GM18505 (cell line): ENCODE data around the gene TCP10L.
A peak's percentile ranks its signal among the peaks of the same experiment; 100 is the strongest.
"Not testable (repeated sequence)": the region's sequence is repeated elsewhere in the genome, so short reads cannot be mapped to it uniquely, and the experiment has no call there.

Experiments used
- ATAC-seq: cut with Tn5 transposase; IDR thresholded peaks from one replicate; pipeline ENCODE4 v1.9.1; 2021; ENCODE audit not compliant: unreplicated experiment
- POLR2A ChIP-seq: IDR thresholded peaks from 4 replicates; pipeline ENCODE4 v1.6.1; 2011; ENCODE audit warnings: borderline replicate concordance; ENCODE audit not compliant: insufficient read depth, insufficient read length; ENCODE audit errors: extremely low read depth

Gene TCP10L

GRCh38 chr21:32574946-32575925 is 10.1 kb downstream of the TCP10L start:
- no peak for ATAC-seq
- no peak for TF ChIP-seq POLR2A

GRCh38 chr21:32572574-32573420 is 12.5 kb downstream of the TCP10L start:
- no peak for ATAC-seq

GRCh38 chr21:32570456-32570855 is 14.9 kb downstream of the TCP10L start:
- no peak for ATAC-seq
- TF ChIP-seq POLR2A: no peak

More at GRCh38 chr21:32572574-32573420, 12.5 kb downstream of the TCP10L start:
- TF ChIP-seq POLR2A: no peak

GRCh38 chr21:32569261-32570230 is 15.8 kb downstream of the TCP10L start:
- TF ChIP-seq POLR2A: no peak
- ATAC-seq: peak; percentile 88

GRCh38 chr21:32567626-32568025 is 17.7 kb downstream of the TCP10L start:
- no peak for ATAC-seq
- TF ChIP-seq POLR2A: no peak

- no peak for TF ChIP-seq POLR2A
- no peak for ATAC-seq
Measured at GRCh38 chr21:32566741-32567389, 18.5 kb downstream of the TCP10L start.

GRCh38 chr21:32565856-32566465 is 19.4 kb downstream of the TCP10L start:
- no peak for ATAC-seq
- TF ChIP-seq POLR2A: no peak

GRCh38 chr21:32562915-32563314 is 22.4 kb downstream of the TCP10L start:
- no peak for ATAC-seq

GRCh38 chr21:32562426-32562825 is 22.9 kb downstream of the TCP10L start:
- TF ChIP-seq POLR2A: no peak
- ATAC-seq: no peak

More at GRCh38 chr21:32562915-32563314, 22.4 kb downstream of the TCP10L start:
- no peak for TF ChIP-seq POLR2A

GRCh38 chr21:32561476-32561875 is 23.8 kb downstream of the TCP10L start:
- not testable (repeated sequence) for ATAC-seq

GRCh38 chr21:32560896-32561295 is 24.4 kb downstream of the TCP10L start:
- no peak for ATAC-seq
- TF ChIP-seq POLR2A: no peak
